PC-9 (cell line): ENCODE measurements around the gene REG1A. TPM values are rescaled to one million over a fixed set of nuclear protein-coding genes. Genes with fewer than 3 reads are reported as not detected.

Experiments used
- BruUV-seq: library from RNA; stranded (reverse); fragments of 400-500 nt; replicated peaks from 2 replicates; lab custom pipeline; 2021; lab: Mats Ljungman, UMichigan
- CTCF ChIA-PET: fragments of 300-600 bp; sonication (Branson Sonifier 250); formaldehyde crosslinking; loops from one replicate; lab custom pipeline; 2022; ENCODE audit warnings: antibody characterized with exemption; lab: Charles Lee
- POLR2A ChIA-PET: fragments of 300-600 bp; sonication (Branson Sonifier 250); formaldehyde crosslinking; loops from one replicate; lab custom pipeline; 2022; ENCODE audit warnings: antibody characterized with exemption; ENCODE audit not compliant: unreplicated experiment; lab: Charles Lee
- DNase-seq, 2 experiments: peaks; one replicate each; pipeline versions ENCODE4 v3.0.0 to v3.0.0-alpha.2; 2015 to 2022; ENCODE audit warnings: mixed read lengths in 1 of 2
- H2AFZ ChIP-seq: fragments of 200-600 bp; sonication (generic); 2 replicates; pipeline ENCODE4 v1.8.1; 2017; ENCODE audit warnings: antibody characterized with exemption
- H3F3A ChIP-seq: fragments of 200-600 bp; sonication (generic); 2 replicates; pipeline ENCODE4 v1.8.1; 2017; ENCODE audit warnings: antibody characterized with exemption, mild to moderate bottlenecking, low read depth; ENCODE audit not compliant: insufficient read depth
- H3K27ac ChIP-seq: fragments of 200-600 bp; sonication (generic); 2 replicates; pipeline ENCODE4 v1.6.1; 2016; ENCODE audit warnings: mixed run types
- H3K27me3 ChIP-seq: fragments of 200-600 bp; sonication (generic); 2 replicates; pipeline ENCODE4 v1.6.1; 2016; ENCODE audit warnings: low read depth, mixed run types; ENCODE audit not compliant: insufficient read depth
- H3K36me3 ChIP-seq: fragments of 200-600 bp; sonication (generic); 2 replicates; pipeline ENCODE4 v1.6.1; 2016; ENCODE audit warnings: low read depth, mixed run types
- H3K4me1 ChIP-seq: fragments of 200-600 bp; sonication (generic); replicated peaks from 2 replicates; pipeline ENCODE4 v1.6.1; 2016; ENCODE audit warnings: mixed run types; ENCODE audit not compliant: insufficient read depth
- H3K4me2 ChIP-seq: fragments of 200-600 bp; sonication (generic); 2 replicates; pipeline ENCODE4 v1.6.1; 2017; ENCODE audit warnings: mixed run types
- H3K4me3 ChIP-seq: fragments of 200-600 bp; sonication (generic); 2 replicates; pipeline ENCODE4 v1.6.1; 2016; ENCODE audit warnings: mixed run types
- H3K79me2 ChIP-seq: fragments of 200-600 bp; sonication (generic); 2 replicates; pipeline ENCODE4 v1.6.1; 2017; ENCODE audit warnings: low read depth, mixed run types
- H3K9me2 ChIP-seq: fragments of 200-600 bp; sonication (generic); 2 replicates; pipeline ENCODE4 v1.8.1; 2017; ENCODE audit warnings: mild to moderate bottlenecking; ENCODE audit not compliant: insufficient read depth
- H3K9me3 ChIP-seq: fragments of 200-600 bp; sonication (generic); 2 replicates; pipeline ENCODE4 v1.8.1; 2016; ENCODE audit warnings: low read depth; ENCODE audit not compliant: insufficient read depth
- H4K20me1 ChIP-seq: fragments of 200-600 bp; sonication (generic); 2 replicates; pipeline ENCODE4 v1.8.1; 2017; ENCODE audit not compliant: insufficient read depth
- CTCF ChIP-seq: fragments of 200-600 bp; sonication (generic); conservative IDR thresholded peaks from 2 replicates; pipeline ENCODE4 v1.6.1; 2017; ENCODE audit warnings: mixed run types, antibody characterized with exemption, mild to moderate bottlenecking, moderate library complexity
- EZH2 ChIP-seq: fragments of 200-600 bp; sonication (generic); IDR thresholded peaks from 2 replicates; pipeline ENCODE4 v1.8.0; 2017; ENCODE audit warnings: antibody characterized with exemption, low read depth
- intact Hi-C: fragments of 100-400 bp; cut with micrococcal nuclease; formaldehyde crosslinking; loops from one replicate; pipeline ENCODE4 v1.10.0; 2022; ENCODE audit not compliant: unreplicated experiment
- total RNA-seq: library from RNA; stranded (reverse); gene quantifications from 2 replicates; pipeline ENCODE4 v1.2.3, GENCODE V29; 2021

The REG1A gene
- total RNA-seq, 1 experiment from 2014 or later = not detected

DNA sequence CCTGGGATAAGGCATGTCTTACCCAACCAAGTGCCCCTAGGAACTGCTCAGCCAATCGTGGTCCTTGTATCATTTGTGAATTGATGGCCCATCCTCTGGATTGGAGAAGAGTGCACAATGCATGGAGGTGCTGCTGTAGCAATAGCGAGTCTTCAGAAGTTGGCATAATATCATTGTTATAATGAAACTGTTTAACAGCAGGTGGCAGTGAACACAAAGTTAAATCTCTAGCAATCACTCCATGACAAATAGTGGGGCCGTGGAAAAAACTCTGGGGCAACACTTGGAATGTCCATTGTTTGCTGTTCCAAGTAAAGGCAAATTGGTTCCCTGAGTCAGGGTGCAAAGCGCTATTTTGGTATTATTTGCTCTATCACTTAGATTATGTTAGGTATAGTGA is 11.4 kb downstream of the REG1A start:
- Histone ChIP-seq H3K4me2 (no peak overlapping the region), H3K27ac (no peak overlapping the region), H3K4me3 (no peak overlapping the region), H2AFZ (no peak overlapping the region), H4K20me1 (no peaks in the 10 kb centered on the region), H3F3A (no peaks in the 10 kb centered on the region), H3K4me1 (no peaks in the 10 kb centered on the region), H3K79me2 (no peaks in the 10 kb centered on the region), H3K9me3 (no peaks in the 10 kb centered on the region), H3K27me3 (peaks cover 8% of the 10 kb centered on the region; the same call in 1 of the 2 replicates), H3K9me2 (no peaks in the 10 kb centered on the region), H3K36me3 (no peaks in the 10 kb centered on the region)
- ChIA-PET CTCF (no interaction called here), POLR2A (no interaction called here)
- intact Hi-C loops = no loop called here
- TF ChIP-seq CTCF = no peak
- TF ChIP-seq EZH2 = no peak
- DNase-seq = no peak
- no TSS peak for BruUV-seq

- no peak overlapping the region for H2AFZ ChIP-seq
- no peak overlapping the region for H3K27ac ChIP-seq
- H3K9me3 ChIP-seq = no peaks in the 10 kb centered on the region
- intact Hi-C loops = no loop called here
- H3K27me3 ChIP-seq = peaks cover 13% of the 10 kb centered on the region
- H3K9me2 ChIP-seq = no peaks in the 10 kb centered on the region
- no peaks in the 10 kb centered on the region for H3K36me3 ChIP-seq
- ChIA-PET POLR2A (no interaction called here), CTCF (no interaction called here)
- H3K79me2 ChIP-seq = no peaks in the 10 kb centered on the region
- no peaks in the 10 kb centered on the region for H3K4me1 ChIP-seq
- BruUV-seq = no TSS peak
- no peaks in the 10 kb centered on the region for H3F3A ChIP-seq
- no peak overlapping the region for H3K4me2 ChIP-seq
- no peaks in the 10 kb centered on the region for H4K20me1 ChIP-seq
- no peak for DNase-seq
- no peak overlapping the region for H3K4me3 ChIP-seq
- TF ChIP-seq CTCF (no peak), EZH2 (no peak)
Observed at GRCh38 chr2:79138385-79138784, 18.1 kb downstream of the REG1A start.

DNA sequence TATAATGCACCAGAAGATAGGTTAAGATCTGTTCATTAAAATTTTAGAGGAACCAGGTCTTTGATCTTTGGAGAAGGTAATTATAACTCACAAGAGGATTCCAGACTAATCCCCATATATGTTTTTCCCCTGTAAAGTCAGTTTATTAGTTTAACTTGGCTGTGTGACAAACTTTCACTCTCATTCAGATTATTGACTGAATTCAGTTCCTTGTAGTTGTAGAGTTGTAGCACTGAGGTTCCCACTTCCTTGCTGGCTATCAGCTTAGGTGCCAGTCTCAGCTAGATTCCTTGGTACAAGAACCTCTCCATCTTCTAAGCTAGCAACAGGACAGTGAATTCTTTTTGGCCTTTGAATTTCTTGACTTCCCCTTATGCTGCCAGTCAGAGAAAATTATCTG is 19.1 kb downstream of the REG1A start:
- Histone ChIP-seq H3K4me2 (no peak overlapping the region), H3F3A (no peaks in the 10 kb centered on the region), H3K4me1 (no peaks in the 10 kb centered on the region), H3K27ac (no peak overlapping the region), H3K9me2 (no peaks in the 10 kb centered on the region; the same call in 1 of the 2 replicates), H3K36me3 (no peaks in the 10 kb centered on the region), H3K27me3 (peaks cover 11% of the 10 kb centered on the region), H3K79me2 (no peaks in the 10 kb centered on the region), H3K9me3 (no peaks in the 10 kb centered on the region), H2AFZ (no peak overlapping the region), H3K4me3 (no peak overlapping the region), H4K20me1 (no peaks in the 10 kb centered on the region; the same call in 1 of the 2 replicates)
- ChIA-PET CTCF (no interaction called here), POLR2A (no interaction called here)
- DNase-seq = no peak
- no TSS peak for BruUV-seq
- TF ChIP-seq EZH2 (no peak), CTCF (no peak)
- intact Hi-C loops = no loop called here
